ENCODE data around the gene ACTRT2. TPM values are rescaled to one million over a fixed set of nuclear protein-coding genes. Genes with fewer than 3 reads are reported as not detected.

The ACTRT2 gene
- total and polyA plus RNA-seq, 2 experiments from 2014 or later = not detected

GRCh38 chr1:3065396-3065795 lies 44.1 kb downstream of the ACTRT2 start:
- H3K4me1 ChIP-seq (ENCODE audit: insufficient read depth) = peaks cover 16% of the 10 kb centered on the region; the same call in 1 of the 2 replicates
- H3K4me3 Mint-ChIP-seq = no peak overlapping the region
- H3F3A ChIP-seq (replicated peaks; ENCODE audit: low read depth) = no peaks in the 10 kb centered on the region
- no peak for DNase-seq (ENCODE audit: low spot score)
- no peak overlapping the region for H3K27ac Mint-ChIP-seq
- peaks cover 92% of the 10 kb centered on the region for H3K27me3 ChIP-seq (ENCODE audit: insufficient read depth)
- no peaks in the 10 kb centered on the region; the same call in none of the 2 replicates for H4K20me1 ChIP-seq (replicated peaks; ENCODE audit: insufficient read depth)
- H3K79me2 ChIP-seq (replicated peaks; ENCODE audit: insufficient read depth) = no peaks in the 10 kb centered on the region
- peaks cover 7% of the 10 kb centered on the region for H3K4me1 Mint-ChIP-seq
- H3K27me3 Mint-ChIP-seq (ENCODE audit: insufficient read depth, low read depth, poor library complexity) = peaks cover 82% of the 10 kb centered on the region
- no peaks in the 10 kb centered on the region; the same call in 2 of the 3 replicates for H3K9me3 Mint-ChIP-seq
- H3K27ac ChIP-seq (ENCODE audit: low read depth) = no peak overlapping the region
- no peak overlapping the region for H2AFZ ChIP-seq
- no peaks in the 10 kb centered on the region for H3K36me3 ChIP-seq (ENCODE audit: insufficient read depth)
- no peaks in the 10 kb centered on the region for H3K9me2 ChIP-seq (ENCODE audit: insufficient read depth)
- no peak for TF ChIP-seq CREB1 (CRISPR knock-in tag; IDR thresholded peaks at IDR 0.05; ENCODE audit: low read depth)
- no peak for TF ChIP-seq ZNF114 (CRISPR knock-in tag; IDR thresholded peaks at IDR 0.05)
- TF ChIP-seq REST (IDR thresholded peaks at IDR 0.05; ENCODE audit: unreplicated experiment) = no peak
- no peak for TF ChIP-seq ZNF331 (CRISPR knock-in tag; IDR thresholded peaks at IDR 0.05; ENCODE audit: low read depth)
- no peak for TF ChIP-seq ETS1 (IDR thresholded peaks at IDR 0.05)
- no peak for TF ChIP-seq POLR2AphosphoS5 (IDR thresholded peaks at IDR 0.05; ENCODE audit: low read depth)
- TF ChIP-seq CTCF (conservative IDR thresholded peaks at IDR 0.05; ENCODE audit: low read depth in 2 of 2) = no peak
- TF ChIP-seq ZNF462 (CRISPR knock-in tag; IDR thresholded peaks at IDR 0.05) = no peak
- no peak for TF ChIP-seq EZH2 (IDR thresholded peaks at IDR 0.05; ENCODE audit: low read depth, unreplicated experiment)
- no peak for TF ChIP-seq NANOG (IDR thresholded peaks at IDR 0.05; ENCODE audit: borderline replicate concordance)
- H3K36me3 Mint-ChIP-seq (ENCODE audit: low read depth) = no peaks in the 10 kb centered on the region
- ATAC-seq = no peak
- H3K4me3 ChIP-seq = no peak overlapping the region
- no peak overlapping the region for H3K4me2 ChIP-seq

Measured in GM23338 (cell line).